Measurements from ENCODE around the gene ATXN2.
"Not testable (repeated sequence)": the region's sequence is repeated elsewhere in the genome, so short reads cannot be mapped to it uniquely, and the experiment has no call there.

ATXN2 gene

GRCh38 chr12:111404362-111405148 lies 194.6 kb downstream of the ATXN2 start:
- Mint-ChIP-seq H3K4me3 (peak overlapping the region; percentile 83 to 85 (median 84)), H3K27ac (peak overlapping the region; percentile 43 to 70 (median 49)), H3K36me3 (ENCODE audit: low read depth) (no peaks in the 10 kb centered on the region), H3K4me1 (peaks cover 28% of the 10 kb centered on the region), H3K27me3 (ENCODE audit: low read depth) (peaks cover 21% of the 10 kb centered on the region), H3K9me3 (no peaks in the 10 kb centered on the region)
- no peak for TF ChIP-seq CTCF (IDR thresholded peaks at IDR 0.05; ENCODE audit: unreplicated experiment in 3 of 3)

GRCh38 chr12:111402490-111402824 lies 196.7 kb downstream of the ATXN2 start:
- TF ChIP-seq CTCF (IDR thresholded peaks at IDR 0.05; ENCODE audit: unreplicated experiment in 3 of 3) = peak in 1 of 3 experiments; percentile 4
- not testable (repeated sequence) for H3K36me3 Mint-ChIP-seq (ENCODE audit: low read depth); H3K4me3 Mint-ChIP-seq; H3K27ac Mint-ChIP-seq; H3K9me3 Mint-ChIP-seq
- peaks cover 26% of the 10 kb centered on the region for H3K27me3 Mint-ChIP-seq (ENCODE audit: low read depth)
- peaks cover 21% of the 10 kb centered on the region for H3K4me1 Mint-ChIP-seq

Measured in nephron (organoid).